Putamen (tissue), 1 donor: ENCODE data around the gene PGAP2.
A peak's percentile ranks its signal among the peaks of the same experiment; 100 is the strongest.

Experiments
- DNase-seq: peaks from one replicate; pipeline ENCODE4 v3.0.0-alpha.2; 2016; ENCODE audit warnings: low spot score

The PGAP2 gene

GRCh38 chr11:3831378-3832239 lies 23.2 kb downstream of the PGAP2 start:
- no peak for DNase-seq

GRCh38 chr11:3832816-3833215 lies 24.5 kb downstream of the PGAP2 start:
- no peak for DNase-seq

- no peak for DNase-seq
These were observed 25.1 kb downstream of the PGAP2 start for GRCh38 chr11:3833449-3833848.

- no peak for DNase-seq
These were observed 25.9 kb downstream of the PGAP2 start for GRCh38 chr11:3834349-3834663.

- DNase-seq, result no peak
These were observed 26.5 kb downstream of the PGAP2 start for GRCh38 chr11:3834664-3835461.

GRCh38 chr11:3835751-3836150 lies 27.4 kb downstream of the PGAP2 start:
- no peak for DNase-seq

- DNase-seq, result no peak
These were observed 28.5 kb downstream of the PGAP2 start for GRCh38 chr11:3836903-3837302.

GRCh38 chr11:3837793-3838192 lies 29.4 kb downstream of the PGAP2 start:
- no peak for DNase-seq

GRCh38 chr11:3838504-3838903 lies 30.1 kb downstream of the PGAP2 start:
- DNase-seq, result no peak

- DNase-seq, result no peak
These were observed 31.9 kb downstream of the PGAP2 start for GRCh38 chr11:3840004-3840869.

GRCh38 chr11:3840870-3841425 lies 32.6 kb downstream of the PGAP2 start, which contains the start of gene RHOG:
Gene RHOG, minus strand, starts transcription at chr11:3840959. Its CDS starts 12,821 bp downstream, at chr11:3828138.
- DNase-seq, result peak; percentile 78

GRCh38 chr11:3841426-3842350 lies 33.3 kb downstream of the PGAP2 start:
- peak; percentile 82 for DNase-seq

- DNase-seq, result no peak
These were observed 35.0 kb downstream of the PGAP2 start for GRCh38 chr11:3843326-3843725.

- no peak for DNase-seq
These were observed 36.9 kb downstream of the PGAP2 start for GRCh38 chr11:3845246-3845645.

GRCh38 chr11:3845670-3846069 lies 37.3 kb downstream of the PGAP2 start:
- no peak for DNase-seq

- DNase-seq, result no peak
These were observed 41.0 kb downstream of the PGAP2 start for GRCh38 chr11:3849297-3849874.

GRCh38 chr11:3853545-3853842 lies 45.1 kb downstream of the PGAP2 start:
- DNase-seq, result no peak

GRCh38 chr11:3853899-3854659 lies 45.7 kb downstream of the PGAP2 start:
- peak; percentile 61 for DNase-seq

GRCh38 chr11:3854660-3854976 lies 46.3 kb downstream of the PGAP2 start:
- no peak for DNase-seq
